Stimulated activated CD4-positive, alpha-beta T cell treated with anti-CD3 and anti-CD28 coated beads, TNF-alpha, amount 100 ng/mL, for 1 hour (primary cell): ENCODE data around the gene ZNF600.
"Not testable (repeated sequence)": the region's sequence is repeated elsewhere in the genome, so short reads cannot be mapped to it uniquely, and the experiment has no call there.

Experiments used
- DNase-seq, 3 donors: peaks; one replicate each; pipeline ENCODE4 v3.0.0-alpha.2; 2020; ENCODE audit warnings: low read depth in 3 of 3, low spot score in 1 of 3

Gene ZNF600

GRCh38 chr19:52742516-52742915 is 44.1 kb downstream of the ZNF600 start:
- no peak for DNase-seq

- no peak for DNase-seq
Measured at GRCh38 chr19:52741951-52742485, 44.6 kb downstream of the ZNF600 start.

GRCh38 chr19:52741371-52741770 is 45.2 kb downstream of the ZNF600 start:
- not testable (repeated sequence) for DNase-seq

- no peak for DNase-seq
Measured at GRCh38 chr19:52739576-52739975, 47.0 kb downstream of the ZNF600 start.

GRCh38 chr19:52735734-52736133 is 50.9 kb downstream of the ZNF600 start:
- no peak for DNase-seq

- peak; percentile 97 to 99 (median 99) for DNase-seq
Measured at GRCh38 chr19:52734893-52735661, 51.5 kb downstream of the ZNF600 start, which contains the start of gene ZNF611. ZNF611 (minus strand) TSS chr19:52735044; CDS start chr19:52715894, 19,150 bp downstream.

- DNase-seq = peak in 1 of 3 donors; percentile 7
Measured at GRCh38 chr19:52734331-52734892, 52.2 kb downstream of the ZNF600 start.

GRCh38 chr19:52726051-52726450 is 60.5 kb downstream of the ZNF600 start:
- not testable (repeated sequence) for DNase-seq

- no peak for DNase-seq
Measured at GRCh38 chr19:52725528-52725961, 61.0 kb downstream of the ZNF600 start.

GRCh38 chr19:52724701-52725514 is 61.7 kb downstream of the ZNF600 start:
- DNase-seq = no peak

- DNase-seq = not testable (repeated sequence)
Measured at GRCh38 chr19:52723907-52724598, 62.5 kb downstream of the ZNF600 start.

- no peak for DNase-seq
Measured at GRCh38 chr19:52722062-52723003, 64.3 kb downstream of the ZNF600 start.

- DNase-seq = not testable (repeated sequence)
Measured at GRCh38 chr19:52720541-52720940, 66.0 kb downstream of the ZNF600 start.

GRCh38 chr19:52716522-52716921 is 70.1 kb downstream of the ZNF600 start:
- DNase-seq = no peak

- DNase-seq = not testable (repeated sequence)
Measured at GRCh38 chr19:52715902-52716301, 70.7 kb downstream of the ZNF600 start.

- not testable (repeated sequence) for DNase-seq
Measured at GRCh38 chr19:52715330-52715729, 71.3 kb downstream of the ZNF600 start.
